ENCODE measurements around the gene GSTM4. TPM values are rescaled to one million over a fixed set of nuclear protein-coding genes. Genes with fewer than 3 reads are reported as not detected.
"Not testable (repeated sequence)": the region's sequence is repeated elsewhere in the genome, so short reads cannot be mapped to it uniquely, and the experiment has no call there.

GSTM4 gene
- total and polyA plus RNA-seq, 4 donors: 12.2 to 42.8 (median 30.9) TPM

GRCh38 chr1:109671067-109671466, 15.2 kb downstream of the GSTM4 start (continued):
- TF ChIP-seq REST (IDR thresholded peaks at IDR 0.05): no peak
- no peak for TF ChIP-seq RXRA (IDR thresholded peaks at IDR 0.05)
- no peak for TF ChIP-seq ZBTB33 (IDR thresholded peaks at IDR 0.05)
- no peak for TF ChIP-seq MAX (IDR thresholded peaks at IDR 0.05)
- no peak for TF ChIP-seq FOXA1 (IDR thresholded peaks at IDR 0.05)
- TF ChIP-seq NR2F2 (IDR thresholded peaks at IDR 0.05): no peak

- DNase-seq (ENCODE audit: low spot score); H3K27me3 ChIP-seq (ENCODE audit: control insufficient read depth in 4 of 4, insufficient read depth in 4 of 4, low read length in 3 of 4); H3K9me3 ChIP-seq (ENCODE audit: control insufficient read depth in 4 of 4, low read length in 3 of 4); H3K9ac ChIP-seq (ENCODE audit: low read depth in 1 of 2, low read length in 2 of 2); H3K36me3 ChIP-seq (ENCODE audit: control insufficient read depth in 4 of 4, insufficient read depth in 3 of 4, low read depth in 1 of 4, low read length in 3 of 4); H3K4me3 ChIP-seq (ENCODE audit: low read depth in 1 of 3, low read length in 3 of 3); H3K27ac ChIP-seq (ENCODE audit: low read depth in 1 of 2, low read length in 2 of 2); H3K4me1 ChIP-seq (ENCODE audit: control insufficient read depth in 4 of 4, insufficient read depth in 4 of 4, low read length in 3 of 4): not testable (repeated sequence)
- WGBS: 92% methylated on average over 2 of the region's 2 CpGs
These were observed 18.0 kb downstream of the GSTM4 start for GRCh38 chr1:109673861-109674260.

GRCh38 chr1:109676683-109677381, 20.9 kb downstream of the GSTM4 start:
- H3K36me3 ChIP-seq (ENCODE audit: control insufficient read depth in 4 of 4, insufficient read depth in 3 of 4, low read depth in 1 of 4, low read length in 3 of 4); H3K27ac ChIP-seq (ENCODE audit: low read depth in 1 of 2, low read length in 2 of 2); H3K4me3 ChIP-seq (ENCODE audit: low read depth in 1 of 3, low read length in 3 of 3); H3K9ac ChIP-seq (ENCODE audit: low read depth in 1 of 2, low read length in 2 of 2); H3K4me1 ChIP-seq (ENCODE audit: control insufficient read depth in 4 of 4, insufficient read depth in 4 of 4, low read length in 3 of 4); DNase-seq (ENCODE audit: low spot score); H3K9me3 ChIP-seq (ENCODE audit: control insufficient read depth in 4 of 4, low read length in 3 of 4); H3K27me3 ChIP-seq (ENCODE audit: control insufficient read depth in 4 of 4, insufficient read depth in 4 of 4, low read length in 3 of 4): not testable (repeated sequence)
- WGBS: 96% methylated on average over 3 of the region's 3 CpGs

- H3K4me3 ChIP-seq (ENCODE audit: low read depth in 1 of 3, low read length in 3 of 3): no peak overlapping the region
- 52% methylated on average over 3 of the region's 3 CpGs for WGBS
- peak; percentile 11 to 26 for TF ChIP-seq HNF4A (conservative IDR thresholded peaks at IDR 0.05)
- no peak for TF ChIP-seq MAX (IDR thresholded peaks at IDR 0.05)
- peak in 1 of 2 donors; percentile 46 for TF ChIP-seq RXRA (IDR thresholded peaks at IDR 0.05)
- TF ChIP-seq GABPA (IDR thresholded peaks at IDR 0.05 in 1 of 2, conservative IDR thresholded peaks at IDR 0.05 in 1 of 2): no peak
- peak; percentile 19 for TF ChIP-seq SP1 (IDR thresholded peaks at IDR 0.05)
- TF ChIP-seq ATF3 (IDR thresholded peaks at IDR 0.05): no peak
- H3K4me1 ChIP-seq (ENCODE audit: control insufficient read depth in 4 of 4, insufficient read depth in 4 of 4, low read length in 3 of 4): peaks cover 0 to 5% (median 0%) of the 10 kb centered on the region in 4 donors
- DNase-seq (ENCODE audit: low spot score): no peak
- H3K9me3 ChIP-seq (ENCODE audit: control insufficient read depth in 4 of 4, low read length in 3 of 4): no peaks in the 10 kb centered on the region
- H3K9ac ChIP-seq (ENCODE audit: low read depth in 1 of 2, low read length in 2 of 2): no peak overlapping the region
- H3K36me3 ChIP-seq (ENCODE audit: control insufficient read depth in 4 of 4, insufficient read depth in 3 of 4, low read depth in 1 of 4, low read length in 3 of 4): peaks cover 0 to 2% (median 0%) of the 10 kb centered on the region in 4 donors
- no peaks in the 10 kb centered on the region for H3K27me3 ChIP-seq (ENCODE audit: control insufficient read depth in 4 of 4, insufficient read depth in 4 of 4, low read length in 3 of 4)
- H3K27ac ChIP-seq (ENCODE audit: low read depth in 1 of 2, low read length in 2 of 2): no peak overlapping the region
These were observed 21.6 kb downstream of the GSTM4 start for GRCh38 chr1:109677459-109677858.

GRCh38 chr1:109678637-109679036, 22.7 kb downstream of the GSTM4 start:
- H3K9ac ChIP-seq (ENCODE audit: low read depth in 1 of 2, low read length in 2 of 2); H3K27ac ChIP-seq (ENCODE audit: low read depth in 1 of 2, low read length in 2 of 2); H3K36me3 ChIP-seq (ENCODE audit: control insufficient read depth in 4 of 4, insufficient read depth in 3 of 4, low read depth in 1 of 4, low read length in 3 of 4); H3K4me3 ChIP-seq (ENCODE audit: low read depth in 1 of 3, low read length in 3 of 3); H3K27me3 ChIP-seq (ENCODE audit: control insufficient read depth in 4 of 4, insufficient read depth in 4 of 4, low read length in 3 of 4); H3K4me1 ChIP-seq (ENCODE audit: control insufficient read depth in 4 of 4, insufficient read depth in 4 of 4, low read length in 3 of 4); DNase-seq (ENCODE audit: low spot score); H3K9me3 ChIP-seq (ENCODE audit: control insufficient read depth in 4 of 4, low read length in 3 of 4): not testable (repeated sequence)
- 91% methylated on average over 2 of the region's 2 CpGs for whole genome bisulfite sequencing
